ENCODE data around the gene GJA4. TPM values are rescaled to one million over a fixed set of nuclear protein-coding genes. Genes with fewer than 3 reads are reported as not detected.

The GJA4 gene
- polyA plus RNA-seq, 1 donor from 2014 or later = not detected

- peaks cover 44% of the 10 kb centered on the region for H3K27me3 ChIP-seq (ENCODE audit: insufficient read depth, low read depth, low read length)
- H3K27ac ChIP-seq (ENCODE audit: low read length) = no peak within 1 kb of the TSS
- no peak within 1 kb of the TSS for H2AFZ ChIP-seq (ENCODE audit: low read depth, low read length)
- no peaks in the 10 kb centered on the region for H3K36me3 ChIP-seq (ENCODE audit: insufficient read depth, low read length)
- H3K9ac ChIP-seq (ENCODE audit: low read length) = no peak within 1 kb of the TSS
- no peaks in the 10 kb centered on the region for H4K20me1 ChIP-seq (ENCODE audit: insufficient read depth)
- no peaks in the 10 kb centered on the region for H3K9me2 ChIP-seq (ENCODE audit: insufficient read depth, low read length)
- H3K4me2 ChIP-seq (ENCODE audit: low read length) = no peak within 1 kb of the TSS
- H3K79me2 ChIP-seq (replicated peaks; ENCODE audit: insufficient read depth, low read length) = no peaks in the 10 kb centered on the region
- no peak for TF ChIP-seq REST (IDR thresholded peaks at IDR 0.05; ENCODE audit: borderline replicate concordance)
- no peak for TF ChIP-seq POLR2AphosphoS5 (IDR thresholded peaks at IDR 0.05)
- TF ChIP-seq SMC3 (conservative IDR thresholded peaks at IDR 0.05; ENCODE audit: poor library complexity) = no peak
- TF ChIP-seq RAD21 (conservative IDR thresholded peaks at IDR 0.05) = no peak
- TF ChIP-seq EP300 (conservative IDR thresholded peaks at IDR 0.05; ENCODE audit: poor library complexity, severe bottlenecking) = no peak
- TF ChIP-seq MXI1 (conservative IDR thresholded peaks at IDR 0.05; ENCODE audit: poor library complexity, severe bottlenecking) = no peak
- no peak for TF ChIP-seq EZH2 (IDR thresholded peaks at IDR 0.05; ENCODE audit: borderline replicate concordance, insufficient read depth, low read length, poor library complexity, severe bottlenecking)
- no peak for TF ChIP-seq TAF1 (IDR thresholded peaks at IDR 0.05; ENCODE audit: low read depth)
- no peak for TF ChIP-seq CTCF (IDR thresholded peaks at IDR 0.05; ENCODE audit: poor library complexity, severe bottlenecking)
- no peaks in the 10 kb centered on the region for H3F3A ChIP-seq (ENCODE audit: insufficient read depth, low read length, poor library complexity, severe bottlenecking)
- H3K4me3 ChIP-seq (ENCODE audit: low read length) = peak within 1 kb of the TSS; percentile 45
- H3K9me3 ChIP-seq (ENCODE audit: low read length) = no peaks in the 10 kb centered on the region
Measured at GRCh38 chr1:34781071-34781843, 11.5 kb upstream of the GJA4 start, which contains the start of gene GJB3. Gene GJB3 (plus strand): TSS chr1:34781214. CDS start chr1:34784763, 3,549 bp downstream.

- peak overlapping the region; percentile 45 for H3K4me3 ChIP-seq (ENCODE audit: low read length)
Measured at GRCh38 chr1:34781844-34782391, 10.9 kb upstream of the GJA4 start.

More at GRCh38 chr1:34781844-34782391, 10.9 kb upstream of the GJA4 start:
- Histone ChIP-seq H3K27ac (ENCODE audit: low read length) (no peak overlapping the region), H3F3A (ENCODE audit: insufficient read depth, low read length, poor library complexity, severe bottlenecking) (no peaks in the 10 kb centered on the region), H2AFZ (ENCODE audit: low read depth, low read length) (no peak overlapping the region), H3K9ac (ENCODE audit: low read length) (no peak overlapping the region), H3K36me3 (ENCODE audit: insufficient read depth, low read length) (no peaks in the 10 kb centered on the region), H3K4me2 (ENCODE audit: low read length) (no peak overlapping the region), H4K20me1 (ENCODE audit: insufficient read depth) (no peaks in the 10 kb centered on the region), H3K9me2 (ENCODE audit: insufficient read depth, low read length) (no peaks in the 10 kb centered on the region), H3K9me3 (ENCODE audit: low read length) (no peaks in the 10 kb centered on the region), H3K79me2 (replicated peaks; ENCODE audit: insufficient read depth, low read length) (no peaks in the 10 kb centered on the region), H3K27me3 (ENCODE audit: insufficient read depth, low read depth, low read length) (peaks cover 44% of the 10 kb centered on the region)
- TF ChIP-seq MXI1 (conservative IDR thresholded peaks at IDR 0.05; ENCODE audit: poor library complexity, severe bottlenecking) = no peak
- TF ChIP-seq EZH2 (IDR thresholded peaks at IDR 0.05; ENCODE audit: borderline replicate concordance, insufficient read depth, low read length, poor library complexity, severe bottlenecking) = no peak
- TF ChIP-seq POLR2AphosphoS5 (IDR thresholded peaks at IDR 0.05) = no peak
- no peak for TF ChIP-seq CTCF (IDR thresholded peaks at IDR 0.05; ENCODE audit: poor library complexity, severe bottlenecking)
- TF ChIP-seq TAF1 (IDR thresholded peaks at IDR 0.05; ENCODE audit: low read depth) = no peak
- no peak for TF ChIP-seq RAD21 (conservative IDR thresholded peaks at IDR 0.05)
- TF ChIP-seq SMC3 (conservative IDR thresholded peaks at IDR 0.05; ENCODE audit: poor library complexity) = no peak
- TF ChIP-seq REST (IDR thresholded peaks at IDR 0.05; ENCODE audit: borderline replicate concordance) = no peak
- TF ChIP-seq EP300 (conservative IDR thresholded peaks at IDR 0.05; ENCODE audit: poor library complexity, severe bottlenecking) = no peak

All from neural cell (in vitro differentiated cells).